K562 (cell line): ENCODE results near the gene GOLGA8A. TPM values are rescaled to one million over a fixed set of nuclear protein-coding genes. Genes with fewer than 3 reads are reported as not detected.

Experiments used
- ATAC-seq: fragments of 200-7000 bp; cut with Tn5 transposase; 3 replicates; pipeline ENCODE4 v1.9.1; 2020; ENCODE audit warnings: moderate library complexity
- BruUV-seq: library from RNA; stranded (reverse); fragments of 400-500 nt; replicated peaks from 2 replicates; lab custom pipeline; 2021; lab: Mats Ljungman, UMichigan
- CTCF ChIA-PET: fragments of 300-600 bp; formaldehyde crosslinking; extraction: SDS; loops from one replicate; lab custom pipeline; 2021; ENCODE audit warnings: low intra/inter-chr PET ratio; lab: Yijun Ruan, JAX
- POLR2A ChIA-PET: fragments of 300-600, 350-650 bp; sonication (Branson Sonifier 250); formaldehyde crosslinking; extraction: SDS; loops from one replicate; lab custom pipeline; 2021; ENCODE audit warnings: antibody characterized with exemption, inconsistent platforms; lab: Yijun Ruan, JAX
- DNase-seq, 4 experiments: peaks; one replicate each; pipeline versions ENCODE4 v3.0.0 to v3.0.0-alpha.2; 2011 to 2018; ENCODE audit warnings: low spot score in 3 of 4, mixed read lengths in 3 of 4; ENCODE audit errors: extremely low read depth in 1 of 4
- FAIRE-seq: peaks from 2 replicates; lab custom pipeline; 2011; peaks lifted over from hg19 to GRCh38; lab: Jason Lieb, UNC
- H2AFZ ChIP-seq: 2 replicates; pipeline ENCODE4 v1.6.0; 2011; ENCODE audit warnings: low read depth, low read length, control low read depth, inconsistent platforms
- H3K27ac ChIP-seq: fragments of 200-600 bp; 3 replicates; pipeline ENCODE4 v1.8.0; 2011; ENCODE audit warnings: low read depth, mild to moderate bottlenecking, control low read depth, inconsistent platforms, low read length, moderate library complexity, mixed read lengths; ENCODE audit errors: extremely low read depth
- H3K27me3 ChIP-seq, 2 experiments: fragments of 300-600 bp in 1 of 2; 2 replicates in 1 of 2; 3 replicates in 1 of 2; pipeline versions ENCODE4 v1.6.0 to v1.8.0; 2011; ENCODE audit warnings: inconsistent platforms in 2 of 2, low read length in 2 of 2, mild to moderate bottlenecking in 1 of 2, mixed read lengths in 1 of 2, moderate library complexity in 1 of 2; ENCODE audit not compliant: control insufficient read depth in 2 of 2, insufficient read depth in 2 of 2
- H3K36me3 ChIP-seq: fragments of 300-600 bp; 3 replicates; pipeline ENCODE4 v1.8.0; 2011; ENCODE audit warnings: mild to moderate bottlenecking, low read length, inconsistent platforms; ENCODE audit not compliant: control insufficient read depth, insufficient read depth
- H3K4me1 ChIP-seq, 2 experiments: fragments of 200-600 bp in 1 of 2; replicated peaks in 1 of 2; 2 replicates in 1 of 2; 3 replicates in 1 of 2; pipeline versions ENCODE4 v1.5.1 to v1.8.0; 2011; ENCODE audit warnings: inconsistent platforms in 2 of 2, low read length in 2 of 2, mild to moderate bottlenecking in 1 of 2, mixed read lengths in 1 of 2, moderate library complexity in 1 of 2; ENCODE audit not compliant: control insufficient read depth in 2 of 2, insufficient read depth in 2 of 2
- H3K4me2 ChIP-seq: 2 replicates; pipeline ENCODE4 v1.6.1; 2011; ENCODE audit warnings: low read length, control low read depth, inconsistent platforms, mixed read lengths; ENCODE audit not compliant: insufficient read depth
- H3K4me3 ChIP-seq: fragments of 200-600 bp; sonication (generic), shearing (Covaris generic); 2 replicates; pipeline ENCODE4 v1.5.1; 2016; ENCODE audit warnings: control low read depth, inconsistent platforms
- H3K79me2 ChIP-seq: fragments of 200-600 bp; 3 replicates; pipeline ENCODE4 v1.8.0; 2011; ENCODE audit warnings: low read length, inconsistent platforms; ENCODE audit not compliant: control insufficient read depth, insufficient read depth
- H3K9ac ChIP-seq, 2 experiments: 2 replicates each; pipeline versions ENCODE4 v1.6.0 to v1.6.1; 2011; ENCODE audit warnings: low read depth in 2 of 2, low read length in 2 of 2, control low read depth in 1 of 2, inconsistent platforms in 1 of 2, mild to moderate bottlenecking in 1 of 2, mixed read lengths in 1 of 2; ENCODE audit not compliant: insufficient read depth in 1 of 2
- H3K9me1 ChIP-seq: one replicate; pipeline ENCODE4 v1.6.0; 2011; ENCODE audit warnings: inconsistent platforms, mild to moderate bottlenecking, low read length, moderate library complexity; ENCODE audit not compliant: control insufficient read depth, insufficient read depth
- H3K9me3 ChIP-seq: replicated peaks from 2 replicates; pipeline ENCODE4 v1.5.1; 2011; ENCODE audit warnings: low read depth, low read length, inconsistent platforms; ENCODE audit not compliant: control insufficient read depth, insufficient read depth
- H4K20me1 ChIP-seq: replicated peaks from 2 replicates; pipeline ENCODE4 v1.6.1; 2011; ENCODE audit warnings: low read length, inconsistent platforms, mixed read lengths; ENCODE audit not compliant: control insufficient read depth, insufficient read depth
- GATA2 ChIP-seq: sonication (generic); formaldehyde crosslinking; IDR thresholded peaks from 2 replicates; pipeline ENCODE4 v1.4.0; 2020; ENCODE audit warnings: mild to moderate bottlenecking, missing genetic modification reagents
- GATAD2B ChIP-seq: fragments of 450-650 bp; IDR thresholded peaks from 2 replicates; pipeline ENCODE4 v1.6.1; 2017; ENCODE audit warnings: mild to moderate bottlenecking, borderline replicate concordance
- HNRNPLL ChIP-seq: fragments of 200-400 bp; formaldehyde crosslinking; IDR thresholded peaks from 2 replicates; pipeline ENCODE4 v1.6.1; 2017; ENCODE audit warnings: low read length, low read depth, mild to moderate bottlenecking; ENCODE audit not compliant: poor library complexity, severe bottlenecking
- JUND ChIP-seq, 2 experiments: IDR thresholded peaks; 2 replicates in 1 of 2; 3 replicates in 1 of 2; pipeline ENCODE4 v1.6.1; 2011; ENCODE audit warnings: borderline replicate concordance in 2 of 2, low read depth in 2 of 2, low read length in 2 of 2, improper control_type of control experiment in 1 of 2, missing biosample characterization in 1 of 2, missing genetic modification characterization in 1 of 2, missing genetic modification reagents in 1 of 2
- NFYB ChIP-seq: IDR thresholded peaks from 2 replicates; pipeline ENCODE4 v1.6.1; 2011; ENCODE audit warnings: mild to moderate bottlenecking, moderate library complexity; ENCODE audit not compliant: insufficient read length; ENCODE audit errors: extremely low read depth
- POU5F1 ChIP-seq: fragments of 150-350 bp; IDR thresholded peaks from 2 replicates; pipeline ENCODE4 v1.6.1; 2014; ENCODE audit warnings: borderline replicate concordance, low read length, low read depth, mild to moderate bottlenecking; ENCODE audit not compliant: partially characterized antibody
- TSHZ1 ChIP-seq: fragments of 250-450 bp; sonication (Bioruptor Pico); IDR thresholded peaks from 2 replicates; pipeline ENCODE4 v1.4.0; 2020; ENCODE audit warnings: mild to moderate bottlenecking, moderate library complexity
- WGBS: fragments of 100-300 bp; shearing (Covaris generic); methylation state at CpG from one replicate; pipeline ENCODE4 v1.1.6; 2016; ENCODE audit warnings: low coverage, mixed read lengths; ENCODE audit not compliant: insufficient coverage; ENCODE audit errors: missing lambda C conversion rate; 5-methylcytosine and 5-hydroxymethylcytosine counted together
- in situ Hi-C: fragments of 300-500 bp; cut with MboI; formaldehyde crosslinking; loops from 4 replicates; pipeline ENCODE4 v1.15.0; 2018; ENCODE audit warnings: inconsistent platforms, mixed read lengths
- intact Hi-C: fragments of 100-400 bp; cut with micrococcal nuclease; formaldehyde crosslinking; loops from 2 replicates; pipeline ENCODE4 v1.14.2; 2022
- polyA plus RNA-seq, 8 experiments: library from polyadenylated mRNA; depleted of rRNA in 4 of 8; stranded (reverse) in 5 of 8; unstranded in 3 of 8; fragments of >200 nt; fragmentation: Nextera tagmentation in 2 of 8; fragmentation: Illumina TruSeq in 1 of 8; extraction: Ambion mirVana in 2 of 8; extraction: Trizol in 1 of 8; gene quantifications; 2 replicates each; pipeline versions ENCODE4 v1.2.1 to v1.2.3, GENCODE V29; 2011 to 2014; ENCODE audit warnings: inconsistent platforms in 1 of 8, missing spikeins in 1 of 8
- total RNA-seq, 7 experiments: library from RNA; depleted of rRNA in 6 of 7; stranded (reverse); fragments of >200 nt in 6 of 7; fragmentation: Illumina TruSeq in 2 of 7; extraction: Trizol in 2 of 7; gene quantifications; 2 replicates each; pipeline versions ENCODE4 v1.2.1 to v1.2.3, GENCODE V29; 2011 to 2021; ENCODE audit warnings: low replicate concordance in 1 of 7

Gene GOLGA8A
- total and polyA plus RNA-seq, 9 of the 15 experiments (the other 6 are each of a cell fraction or from before 2014, with no cell fraction given): 11.2 to 191 (median 56.3) TPM

DNA sequence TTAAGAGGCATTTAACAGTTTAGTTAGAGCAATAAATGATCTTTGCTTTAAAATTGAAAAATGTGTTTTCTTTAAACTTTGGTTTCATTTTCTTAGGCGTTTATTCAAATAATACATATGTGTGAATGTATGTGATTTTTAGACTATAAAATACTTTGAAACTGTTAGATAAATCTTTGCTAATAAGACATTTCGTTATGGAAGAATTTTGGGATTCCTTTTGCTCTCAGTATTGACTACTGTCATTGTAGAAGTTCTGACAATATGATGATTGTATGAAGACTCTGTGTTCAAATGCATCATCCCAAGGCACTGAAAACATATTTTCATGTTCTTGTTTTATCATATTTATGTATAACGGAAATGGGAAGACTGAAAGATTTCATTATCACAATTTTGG is 43.8 kb upstream of the GOLGA8A start:
- H3K4me1 ChIP-seq: no peaks in the 10 kb centered on the region
- ChIA-PET POLR2A (interaction anchor here (0.8 kb wide), 1 partner anchor 11 kb away, joined by 4 read pairs; no protein-coding TSS in a partner anchor), CTCF (no interaction called here)
- no peak overlapping the region for H3K9ac ChIP-seq
- H3K27ac ChIP-seq: no peak overlapping the region
- H3K36me3 ChIP-seq: no peaks in the 10 kb centered on the region
- TF ChIP-seq JUND (IDR thresholded peaks at IDR 0.05; ENCODE audit: borderline replicate concordance, low read depth, low read length) (no peak), JUND (tag; IDR thresholded peaks at IDR 0.05; ENCODE audit: borderline replicate concordance, low read depth, low read length) (no peak), HNRNPLL (no peak), GATA2 (CRISPR knock-in tag) (no peak), TSHZ1 (CRISPR knock-in tag) (no peak), GATAD2B (no peak), POU5F1 (no peak), NFYB (no peak)
- no peaks in the 10 kb centered on the region for H3K9me3 ChIP-seq
- H2AFZ ChIP-seq: no peak overlapping the region
- no peak overlapping the region for H3K4me2 ChIP-seq
- no peak for FAIRE-seq
- no TSS peak for BruUV-seq
- H3K27me3 ChIP-seq: no peaks in the 10 kb centered on the region
- no peaks in the 10 kb centered on the region for H3K9me1 ChIP-seq
- H4K20me1 ChIP-seq: no peaks in the 10 kb centered on the region
- in situ Hi-C loops: no loop called here
- no peak overlapping the region for H3K4me3 ChIP-seq
- DNase-seq: no peak
- H3K79me2 ChIP-seq: peaks cover 4% of the 10 kb centered on the region; the same call in 2 of the 3 replicates
- WGBS: 47% methylated on average over 3 of the region's 3 CpGs
- ATAC-seq: no peak
- intact Hi-C loops: no loop called here
